ENCODE measurements around the gene PIGM.

DNA sequence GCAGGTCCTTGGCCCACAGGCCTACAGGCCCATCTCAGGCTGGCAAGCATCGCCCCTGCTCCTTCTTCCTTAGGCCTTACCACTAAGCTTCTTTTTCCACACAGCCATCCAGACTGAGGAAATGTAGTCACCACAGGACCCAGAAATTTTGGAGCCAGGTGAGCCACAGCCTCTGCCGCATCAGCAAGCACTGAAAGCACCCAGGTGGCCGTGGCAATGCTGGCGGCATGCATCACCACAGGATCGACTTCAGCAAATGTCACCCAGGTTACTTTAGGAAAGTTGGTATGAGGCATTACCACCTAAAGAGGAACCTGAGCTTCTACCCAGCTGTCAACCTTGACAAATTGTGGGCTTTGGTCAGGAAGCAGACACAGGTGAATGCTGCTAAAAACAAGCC is 11.6 kb downstream of the PIGM start:
- TF ChIP-seq, protein P1, sequence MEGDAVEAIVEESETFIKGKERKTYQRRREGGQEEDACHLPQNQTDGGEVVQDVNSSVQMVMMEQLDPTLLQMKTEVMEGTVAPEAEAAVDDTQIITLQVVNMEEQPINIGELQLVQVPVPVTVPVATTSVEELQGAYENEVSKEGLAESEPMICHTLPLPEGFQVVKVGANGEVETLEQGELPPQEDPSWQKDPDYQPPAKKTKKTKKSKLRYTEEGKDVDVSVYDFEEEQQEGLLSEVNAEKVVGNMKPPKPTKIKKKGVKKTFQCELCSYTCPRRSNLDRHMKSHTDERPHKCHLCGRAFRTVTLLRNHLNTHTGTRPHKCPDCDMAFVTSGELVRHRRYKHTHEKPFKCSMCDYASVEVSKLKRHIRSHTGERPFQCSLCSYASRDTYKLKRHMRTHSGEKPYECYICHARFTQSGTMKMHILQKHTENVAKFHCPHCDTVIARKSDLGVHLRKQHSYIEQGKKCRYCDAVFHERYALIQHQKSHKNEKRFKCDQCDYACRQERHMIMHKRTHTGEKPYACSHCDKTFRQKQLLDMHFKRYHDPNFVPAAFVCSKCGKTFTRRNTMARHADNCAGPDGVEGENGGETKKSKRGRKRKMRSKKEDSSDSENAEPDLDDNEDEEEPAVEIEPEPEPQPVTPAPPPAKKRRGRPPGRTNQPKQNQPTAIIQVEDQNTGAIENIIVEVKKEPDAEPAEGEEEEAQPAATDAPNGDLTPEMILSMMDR (conservative IDR thresholded peaks at IDR 0.05) = no peak
- TF ChIP-seq ZFX (IDR thresholded peaks at IDR 0.05) = no peak

All from C4-2B (cell line).